ENCODE data around the gene CYP4F8. TPM values are rescaled to one million over a fixed set of nuclear protein-coding genes. Genes with fewer than 3 reads are reported as not detected.
A peak's percentile ranks its signal among the peaks of the same experiment; 100 is the strongest.

The CYP4F8 gene
- total and polyA plus RNA-seq, 10 donors = not detected

DNA sequence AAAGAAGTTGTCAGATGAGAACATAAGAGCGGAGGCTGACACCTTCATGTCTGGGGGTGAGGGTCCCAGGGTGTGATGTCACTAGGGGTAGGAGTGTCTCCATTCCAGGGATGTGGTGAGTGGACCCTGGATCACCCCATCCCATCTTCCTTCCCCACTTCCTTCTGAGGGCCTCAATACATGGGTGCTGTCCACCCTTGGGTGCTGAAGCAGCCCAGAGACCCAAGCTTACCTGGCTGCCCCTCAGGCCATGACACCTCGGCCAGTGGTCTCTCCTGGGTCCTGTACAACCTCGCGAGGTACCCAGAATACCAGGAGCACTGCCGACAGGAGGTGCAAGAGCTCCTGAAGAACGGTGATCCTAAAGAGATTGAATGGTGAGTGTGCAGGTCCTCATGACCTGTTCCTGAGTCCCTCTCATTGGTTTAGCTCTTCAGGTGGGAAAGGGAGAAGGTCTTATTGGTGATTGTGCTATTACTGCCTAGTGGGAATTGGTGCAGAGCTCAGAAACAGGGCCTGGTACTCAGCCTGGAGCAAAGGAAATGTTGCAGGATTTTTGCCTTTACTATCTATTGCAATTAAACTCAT is 37.7 kb upstream of the CYP4F8 start:
- Histone ChIP-seq H3K36me3 (no peaks in the 10 kb centered on the region), H3K9me3 (no peaks in the 10 kb centered on the region), H3K4me3 (no peak overlapping the region), H3K27ac (no peak overlapping the region), H3K4me1 (no peaks in the 10 kb centered on the region), H3K27me3 (replicated peaks in 1 of 7) (peaks cover 0 to 24% (median 0%) of the 10 kb centered on the region in 7 donors)
- TF ChIP-seq POLR2AphosphoS5 (IDR thresholded peaks at IDR 0.05) = no peak
- no peak for TF ChIP-seq POLR2A (IDR thresholded peaks at IDR 0.05)
- TF ChIP-seq, protein P1, sequence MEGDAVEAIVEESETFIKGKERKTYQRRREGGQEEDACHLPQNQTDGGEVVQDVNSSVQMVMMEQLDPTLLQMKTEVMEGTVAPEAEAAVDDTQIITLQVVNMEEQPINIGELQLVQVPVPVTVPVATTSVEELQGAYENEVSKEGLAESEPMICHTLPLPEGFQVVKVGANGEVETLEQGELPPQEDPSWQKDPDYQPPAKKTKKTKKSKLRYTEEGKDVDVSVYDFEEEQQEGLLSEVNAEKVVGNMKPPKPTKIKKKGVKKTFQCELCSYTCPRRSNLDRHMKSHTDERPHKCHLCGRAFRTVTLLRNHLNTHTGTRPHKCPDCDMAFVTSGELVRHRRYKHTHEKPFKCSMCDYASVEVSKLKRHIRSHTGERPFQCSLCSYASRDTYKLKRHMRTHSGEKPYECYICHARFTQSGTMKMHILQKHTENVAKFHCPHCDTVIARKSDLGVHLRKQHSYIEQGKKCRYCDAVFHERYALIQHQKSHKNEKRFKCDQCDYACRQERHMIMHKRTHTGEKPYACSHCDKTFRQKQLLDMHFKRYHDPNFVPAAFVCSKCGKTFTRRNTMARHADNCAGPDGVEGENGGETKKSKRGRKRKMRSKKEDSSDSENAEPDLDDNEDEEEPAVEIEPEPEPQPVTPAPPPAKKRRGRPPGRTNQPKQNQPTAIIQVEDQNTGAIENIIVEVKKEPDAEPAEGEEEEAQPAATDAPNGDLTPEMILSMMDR (IDR thresholded peaks at IDR 0.05 in 8 of 11, conservative IDR thresholded peaks at IDR 0.05 in 3 of 11) = no peak
- WGBS, 5 donors = 68 to 81% (median 76%) methylated on average over 6 of the region's 6 CpGs
- intact Hi-C loops (cut with DNase I; ENCODE audit: low total_unique reads) = no loop called here
- DNase-seq = no peak

DNA sequence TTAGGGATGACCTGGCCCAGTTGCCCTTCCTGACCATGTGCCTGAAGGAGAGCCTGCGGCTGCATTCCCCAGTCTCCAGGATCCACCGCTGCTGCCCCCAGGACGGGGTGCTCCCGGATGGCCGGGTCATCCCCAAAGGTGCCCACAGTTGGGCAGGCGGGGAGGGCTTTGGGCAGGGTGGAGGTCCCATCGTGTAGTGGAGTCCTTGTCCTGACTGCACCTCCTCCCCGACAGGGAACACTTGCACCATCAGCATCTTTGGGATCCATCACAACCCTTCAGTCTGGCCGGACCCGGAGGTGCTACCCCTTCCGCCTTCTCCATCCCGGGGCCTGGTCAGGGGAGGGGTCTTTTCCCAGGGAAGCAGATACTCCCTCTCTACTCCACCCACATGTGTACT is 31.7 kb upstream of the CYP4F8 start:
- no peak for DNase-seq
- WGBS, 5 donors = 76 to 88% (median 79%) methylated on average over 6 to 12 of the region's 12 CpGs
- Histone ChIP-seq H3K36me3 (no peaks in the 10 kb centered on the region), H3K4me1 (peaks cover 0 to 27% (median 8%) of the 10 kb centered on the region in 6 donors), H3K27me3 (replicated peaks in 1 of 7) (peaks cover 0 to 52% (median 6%) of the 10 kb centered on the region in 7 donors), H3K27ac (no peak overlapping the region), H3K9me3 (no peaks in the 10 kb centered on the region), H3K4me3 (no peak overlapping the region)
- TF ChIP-seq, protein P1 (IDR thresholded peaks at IDR 0.05 in 8 of 11, conservative IDR thresholded peaks at IDR 0.05 in 3 of 11) = no peak
- TF ChIP-seq POLR2AphosphoS5 (IDR thresholded peaks at IDR 0.05) (no peak), POLR2A (IDR thresholded peaks at IDR 0.05) (no peak)
- intact Hi-C loops (cut with DNase I; ENCODE audit: low total_unique reads) = no loop called here

DNA sequence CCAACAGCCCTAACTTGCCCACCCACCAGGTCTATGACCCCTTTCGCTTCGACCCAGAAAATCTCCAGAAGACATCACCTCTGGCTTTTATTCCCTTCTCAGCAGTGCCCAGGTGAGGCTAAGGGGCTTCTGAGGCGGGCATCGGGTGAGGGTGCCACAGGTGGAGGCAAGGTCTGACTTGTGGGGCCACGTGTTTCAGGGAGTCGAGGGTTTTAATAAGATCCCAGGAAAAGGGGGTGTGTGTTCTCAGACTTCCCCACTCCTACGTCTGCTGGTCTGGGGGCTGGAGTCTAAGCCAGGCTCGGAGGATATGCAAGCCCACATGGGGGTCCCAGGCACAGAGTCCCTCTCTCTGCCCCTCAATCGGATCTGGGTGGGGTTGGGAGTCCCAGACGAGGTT is 30.9 kb upstream of the CYP4F8 start:
- intact Hi-C loops (cut with DNase I; ENCODE audit: low total_unique reads) = no loop called here
- no peaks in the 10 kb centered on the region for H3K9me3 ChIP-seq
- H3K36me3 ChIP-seq = no peaks in the 10 kb centered on the region
- peak overlapping the region in 2 of 8 donors; percentile 11 to 51 for H3K4me3 ChIP-seq
- no peak for TF ChIP-seq POLR2A (IDR thresholded peaks at IDR 0.05)
- TF ChIP-seq POLR2AphosphoS5 (IDR thresholded peaks at IDR 0.05) = no peak
- TF ChIP-seq, protein P1 (IDR thresholded peaks at IDR 0.05 in 8 of 11, conservative IDR thresholded peaks at IDR 0.05 in 3 of 11) = no peak
- 39 to 54% (median 41%) methylated on average over 9 to 10 of the region's 10 CpGs for WGBS, 5 donors
- H3K27ac ChIP-seq = no peak overlapping the region
- peaks cover 0 to 52% (median 6%) of the 10 kb centered on the region in 7 donors for H3K27me3 ChIP-seq (replicated peaks in 1 of 7)
- H3K4me1 ChIP-seq = peaks cover 0 to 31% (median 8%) of the 10 kb centered on the region in 6 donors
- no peak for DNase-seq

DNA sequence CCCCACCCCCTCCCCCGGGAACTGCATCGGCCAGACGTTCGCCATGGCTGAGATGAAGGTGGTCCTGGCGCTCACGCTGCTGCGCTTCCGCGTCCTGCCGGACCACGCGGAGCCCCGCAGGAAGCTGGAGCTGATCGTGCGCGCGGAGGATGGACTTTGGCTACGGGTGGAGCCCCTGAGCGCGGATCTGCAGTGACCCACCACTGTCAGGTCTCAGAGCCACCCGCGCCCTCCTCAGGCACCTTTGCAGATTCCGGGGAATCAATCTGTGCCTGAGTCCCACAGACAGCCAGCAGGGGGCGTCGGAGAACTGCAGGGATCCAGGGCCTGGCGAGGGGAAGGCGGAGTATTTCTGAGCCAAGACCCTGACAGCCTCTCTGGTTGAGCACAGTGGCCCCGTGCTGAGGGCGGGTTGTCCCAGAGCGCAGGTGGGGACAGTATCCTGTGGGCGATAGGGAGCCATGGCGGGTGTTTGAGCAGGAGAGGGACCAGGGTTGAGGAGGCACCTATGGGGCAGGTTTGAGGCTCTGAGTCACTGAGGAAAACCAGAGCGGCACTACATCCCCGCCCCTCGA is 30.4 kb upstream of the CYP4F8 start:
- peaks cover 0 to 52% (median 6%) of the 10 kb centered on the region in 7 donors for H3K27me3 ChIP-seq (replicated peaks in 1 of 7)
- no peaks in the 10 kb centered on the region for H3K9me3 ChIP-seq
- peak overlapping the region in 2 of 8 donors; percentile 11 to 51 for H3K4me3 ChIP-seq
- H3K36me3 ChIP-seq = no peaks in the 10 kb centered on the region
- H3K4me1 ChIP-seq = peaks cover 0 to 33% (median 8%) of the 10 kb centered on the region in 6 donors
- DNase-seq = peak; percentile 95
- peak overlapping the region in 1 of 8 donors; percentile 26 for H3K27ac ChIP-seq
- intact Hi-C loops (cut with DNase I; ENCODE audit: low total_unique reads) = no loop called here
- TF ChIP-seq POLR2A (IDR thresholded peaks at IDR 0.05) = no peak
- TF ChIP-seq, protein P1 (IDR thresholded peaks at IDR 0.05 in 8 of 11, conservative IDR thresholded peaks at IDR 0.05 in 3 of 11) = peak; percentile 56 to 93 (median 86)
- 8 to 14% (median 12%) methylated on average over 23 to 35 of the region's 35 CpGs for WGBS, 5 donors

Data from spleen (tissue), 11 donors.